ENCODE results near the gene RECQL. TPM values are rescaled to one million over a fixed set of nuclear protein-coding genes. Genes with fewer than 3 reads are reported as not detected.

The RECQL gene
- total and polyA plus RNA-seq, 2 donors (not counting 1 experiment from before 2014, with no cell fraction given): 54.8 to 62.6 TPM

- Histone ChIP-seq H2AFZ (ENCODE audit: low read length) (no peak overlapping the region), H3K36me3 (ENCODE audit: control insufficient read depth, insufficient read depth, low read length) (no peaks in the 10 kb centered on the region), H3K4me1 (ENCODE audit: control insufficient read depth, extremely low read depth, insufficient read depth, low read length) (no peaks in the 10 kb centered on the region), H3K27ac (ENCODE audit: insufficient read depth, low read length) (no peak overlapping the region), H3K79me2 (ENCODE audit: control insufficient read depth, insufficient read depth, low read length) (no peaks in the 10 kb centered on the region), H3K4me2 (ENCODE audit: extremely low read depth, insufficient read depth, low read length) (no peak overlapping the region), H4K20me1 (ENCODE audit: control insufficient read depth, extremely low read depth, insufficient read depth, low read length) (no peaks in the 10 kb centered on the region), H3K9ac (ENCODE audit: insufficient read depth, low read length) (no peak overlapping the region), H3K27me3 (ENCODE audit: control insufficient read depth, insufficient read depth, low read length) (no peaks in the 10 kb centered on the region), H3K9me3 (ENCODE audit: control insufficient read depth, insufficient read depth, low read depth, low read length) (no peaks in the 10 kb centered on the region), H3K4me3 (replicated peaks in 1 of 4; ENCODE audit: control extremely low read depth in 1 of 4, insufficient read depth in 1 of 4, low read depth in 3 of 4, low read length in 4 of 4) (no peak overlapping the region)
- no peak for TF ChIP-seq EZH2 (IDR thresholded peaks at IDR 0.05; ENCODE audit: low read length, missing control alignments)
- TF ChIP-seq CTCF (conservative IDR thresholded peaks at IDR 0.05 in 1 of 2, IDR thresholded peaks at IDR 0.05 in 1 of 2; ENCODE audit: low read depth in 1 of 2, low read length in 2 of 2): no peak
- DNase-seq (ENCODE audit: low read depth in 2 of 2): no peak
Observed at GRCh38 chr12:21521541-21521940, 20.1 kb upstream of the RECQL start.

GRCh38 chr12:21518451-21518850 is 17.0 kb upstream of the RECQL start:
- H3K36me3 ChIP-seq (ENCODE audit: control insufficient read depth, insufficient read depth, low read length): peaks cover 8% of the 10 kb centered on the region
- H3K27ac ChIP-seq (ENCODE audit: insufficient read depth, low read length): no peak overlapping the region
- no peaks in the 10 kb centered on the region for H3K4me1 ChIP-seq (ENCODE audit: control insufficient read depth, extremely low read depth, insufficient read depth, low read length)
- H3K27me3 ChIP-seq (ENCODE audit: control insufficient read depth, insufficient read depth, low read length): no peaks in the 10 kb centered on the region
- no peak overlapping the region for H2AFZ ChIP-seq (ENCODE audit: low read length)
- no peaks in the 10 kb centered on the region for H3K9me3 ChIP-seq (ENCODE audit: control insufficient read depth, insufficient read depth, low read depth, low read length)
- no peak for DNase-seq (ENCODE audit: low read depth in 2 of 2)
- H3K79me2 ChIP-seq (ENCODE audit: control insufficient read depth, insufficient read depth, low read length): no peaks in the 10 kb centered on the region
- H4K20me1 ChIP-seq (ENCODE audit: control insufficient read depth, extremely low read depth, insufficient read depth, low read length): no peaks in the 10 kb centered on the region
- TF ChIP-seq EZH2 (IDR thresholded peaks at IDR 0.05; ENCODE audit: low read length, missing control alignments): no peak
- TF ChIP-seq CTCF (conservative IDR thresholded peaks at IDR 0.05 in 1 of 2, IDR thresholded peaks at IDR 0.05 in 1 of 2; ENCODE audit: low read depth in 1 of 2, low read length in 2 of 2): no peak
- H3K4me2 ChIP-seq (ENCODE audit: extremely low read depth, insufficient read depth, low read length): no peak overlapping the region
- no peak overlapping the region for H3K9ac ChIP-seq (ENCODE audit: insufficient read depth, low read length)
- H3K4me3 ChIP-seq (replicated peaks in 1 of 4; ENCODE audit: control extremely low read depth in 1 of 4, insufficient read depth in 1 of 4, low read depth in 3 of 4, low read length in 4 of 4): no peak overlapping the region

GRCh38 chr12:21516281-21516680 is 14.8 kb upstream of the RECQL start:
- no peaks in the 10 kb centered on the region for H3K4me1 ChIP-seq (ENCODE audit: control insufficient read depth, extremely low read depth, insufficient read depth, low read length)
- no peak overlapping the region for H3K4me3 ChIP-seq (replicated peaks in 1 of 4; ENCODE audit: control extremely low read depth in 1 of 4, insufficient read depth in 1 of 4, low read depth in 3 of 4, low read length in 4 of 4)
- no peak overlapping the region for H2AFZ ChIP-seq (ENCODE audit: low read length)
- no peak overlapping the region for H3K9ac ChIP-seq (ENCODE audit: insufficient read depth, low read length)
- H3K36me3 ChIP-seq (ENCODE audit: control insufficient read depth, insufficient read depth, low read length): peaks cover 11% of the 10 kb centered on the region
- no peaks in the 10 kb centered on the region for H4K20me1 ChIP-seq (ENCODE audit: control insufficient read depth, extremely low read depth, insufficient read depth, low read length)
- DNase-seq (ENCODE audit: low read depth in 2 of 2): no peak
- H3K79me2 ChIP-seq (ENCODE audit: control insufficient read depth, insufficient read depth, low read length): no peaks in the 10 kb centered on the region
- no peaks in the 10 kb centered on the region for H3K9me3 ChIP-seq (ENCODE audit: control insufficient read depth, insufficient read depth, low read depth, low read length)
- TF ChIP-seq EZH2 (IDR thresholded peaks at IDR 0.05; ENCODE audit: low read length, missing control alignments): no peak
- no peak for TF ChIP-seq CTCF (conservative IDR thresholded peaks at IDR 0.05 in 1 of 2, IDR thresholded peaks at IDR 0.05 in 1 of 2; ENCODE audit: low read depth in 1 of 2, low read length in 2 of 2)
- no peaks in the 10 kb centered on the region for H3K27me3 ChIP-seq (ENCODE audit: control insufficient read depth, insufficient read depth, low read length)
- no peak overlapping the region for H3K27ac ChIP-seq (ENCODE audit: insufficient read depth, low read length)
- H3K4me2 ChIP-seq (ENCODE audit: extremely low read depth, insufficient read depth, low read length): no peak overlapping the region

All from fibroblast of lung (primary cell).